Stimulated activated CD8-positive, alpha-beta memory T cell treated with anti-CD3 and anti-CD28 coated beads, Interleukin-7, amount 100 ng/mL, for 1 hour (primary cell): ENCODE data around the gene CNOT3.
A peak's percentile ranks its signal among the peaks of the same experiment; 100 is the strongest.

Experiments used
- DNase-seq, 2 donors: peaks; one replicate each; pipeline ENCODE4 v3.0.0-alpha.2; 2020; ENCODE audit warnings: low read depth in 2 of 2

The CNOT3 gene

GRCh38 chr19:54149021-54149812 is 11.7 kb downstream of the CNOT3 start:
- no peak for DNase-seq

- no peak for DNase-seq
Observed at GRCh38 chr19:54151362-54152035, 13.9 kb downstream of the CNOT3 start.

- DNase-seq = no peak
Observed at GRCh38 chr19:54152267-54152666, 14.7 kb downstream of the CNOT3 start.

GRCh38 chr19:54152878-54153524 is 15.4 kb downstream of the CNOT3 start:
- no peak for DNase-seq

GRCh38 chr19:54153731-54154326 is 16.3 kb downstream of the CNOT3 start:
- no peak for DNase-seq

- DNase-seq = no peak
Observed at GRCh38 chr19:54154603-54155345, 17.2 kb downstream of the CNOT3 start.

- DNase-seq = no peak
Observed at GRCh38 chr19:54155694-54156093, 18.1 kb downstream of the CNOT3 start.

- no peak for DNase-seq
Observed at GRCh38 chr19:54156490-54156889, 18.9 kb downstream of the CNOT3 start.

- DNase-seq = no peak
Observed at GRCh38 chr19:54156953-54157352, 19.4 kb downstream of the CNOT3 start.

GRCh38 chr19:54158812-54159351 is 21.3 kb downstream of the CNOT3 start:
- DNase-seq = no peak

- DNase-seq = peak; percentile 94
Observed at GRCh38 chr19:54159352-54160181, 22.0 kb downstream of the CNOT3 start, which contains the start of gene LENG1. TSS of gene LENG1 (minus strand) at chr19:54159721. CDS start at chr19:54159695, 26 bp downstream.

- DNase-seq = no peak
Observed at GRCh38 chr19:54160182-54160811, 22.7 kb downstream of the CNOT3 start.

- no peak for DNase-seq
Observed at GRCh38 chr19:54160854-54161253, 23.3 kb downstream of the CNOT3 start.

GRCh38 chr19:54162241-54162805 is 24.8 kb downstream of the CNOT3 start:
- DNase-seq = peak; percentile 50 to 67

GRCh38 chr19:54162884-54163283 is 25.3 kb downstream of the CNOT3 start:
- no peak for DNase-seq

- peak; percentile 19 to 29 for DNase-seq
Observed at GRCh38 chr19:54164369-54165068, 27.0 kb downstream of the CNOT3 start.

GRCh38 chr19:54165222-54165621 is 27.7 kb downstream of the CNOT3 start:
- DNase-seq = no peak

- DNase-seq = peak; percentile 79 to 94
Observed at GRCh38 chr19:54168174-54168917, 30.8 kb downstream of the CNOT3 start.
